Measurements from ENCODE around the gene PROSER3. TPM values are rescaled to one million over a fixed set of nuclear protein-coding genes. Genes with fewer than 3 reads are reported as not detected.

The PROSER3 gene
- total and polyA plus RNA-seq, 2 experiments from 2014 or later, result 21.8 to 28.0 TPM

DNA sequence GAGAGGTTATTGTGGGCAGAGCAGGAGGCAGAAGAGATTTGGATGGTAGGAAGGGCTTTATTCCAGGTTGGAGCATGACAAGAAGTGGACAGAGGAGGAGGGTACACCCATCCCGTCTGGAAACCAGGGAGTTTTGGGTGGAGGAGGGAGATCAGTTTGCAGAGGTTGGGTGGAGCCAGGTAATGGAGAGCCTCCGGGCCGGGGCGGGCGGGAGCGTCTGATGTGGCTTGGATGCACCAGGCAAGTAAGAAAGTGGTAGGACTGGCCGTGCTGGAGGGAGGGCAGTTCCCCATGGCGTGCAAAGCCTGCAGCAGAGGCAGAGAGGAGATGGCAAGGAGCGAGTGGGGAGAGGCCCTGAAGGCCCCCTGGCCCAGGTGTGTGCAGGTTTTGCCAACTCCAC, 26.6 kb upstream of the PROSER3 start (continued):
- TF ChIP-seq STAT1 (IDR thresholded peaks at IDR 0.05; ENCODE audit: unreplicated experiment), result no peak
- no peak for TF ChIP-seq ZNF114 (CRISPR knock-in tag; IDR thresholded peaks at IDR 0.05)
- TF ChIP-seq, protein P1, sequence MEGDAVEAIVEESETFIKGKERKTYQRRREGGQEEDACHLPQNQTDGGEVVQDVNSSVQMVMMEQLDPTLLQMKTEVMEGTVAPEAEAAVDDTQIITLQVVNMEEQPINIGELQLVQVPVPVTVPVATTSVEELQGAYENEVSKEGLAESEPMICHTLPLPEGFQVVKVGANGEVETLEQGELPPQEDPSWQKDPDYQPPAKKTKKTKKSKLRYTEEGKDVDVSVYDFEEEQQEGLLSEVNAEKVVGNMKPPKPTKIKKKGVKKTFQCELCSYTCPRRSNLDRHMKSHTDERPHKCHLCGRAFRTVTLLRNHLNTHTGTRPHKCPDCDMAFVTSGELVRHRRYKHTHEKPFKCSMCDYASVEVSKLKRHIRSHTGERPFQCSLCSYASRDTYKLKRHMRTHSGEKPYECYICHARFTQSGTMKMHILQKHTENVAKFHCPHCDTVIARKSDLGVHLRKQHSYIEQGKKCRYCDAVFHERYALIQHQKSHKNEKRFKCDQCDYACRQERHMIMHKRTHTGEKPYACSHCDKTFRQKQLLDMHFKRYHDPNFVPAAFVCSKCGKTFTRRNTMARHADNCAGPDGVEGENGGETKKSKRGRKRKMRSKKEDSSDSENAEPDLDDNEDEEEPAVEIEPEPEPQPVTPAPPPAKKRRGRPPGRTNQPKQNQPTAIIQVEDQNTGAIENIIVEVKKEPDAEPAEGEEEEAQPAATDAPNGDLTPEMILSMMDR (conservative IDR thresholded peaks at IDR 0.05; ENCODE audit: low read depth in 2 of 2), result no peak
- no peak for TF ChIP-seq ETS1 (IDR thresholded peaks at IDR 0.05)
- TF ChIP-seq NANOG (IDR thresholded peaks at IDR 0.05; ENCODE audit: borderline replicate concordance), result no peak
- no peak for TF ChIP-seq CREB1 (CRISPR knock-in tag; IDR thresholded peaks at IDR 0.05; ENCODE audit: low read depth)
- no peak for TF ChIP-seq POLR2AphosphoS5 (IDR thresholded peaks at IDR 0.05; ENCODE audit: low read depth)

DNA sequence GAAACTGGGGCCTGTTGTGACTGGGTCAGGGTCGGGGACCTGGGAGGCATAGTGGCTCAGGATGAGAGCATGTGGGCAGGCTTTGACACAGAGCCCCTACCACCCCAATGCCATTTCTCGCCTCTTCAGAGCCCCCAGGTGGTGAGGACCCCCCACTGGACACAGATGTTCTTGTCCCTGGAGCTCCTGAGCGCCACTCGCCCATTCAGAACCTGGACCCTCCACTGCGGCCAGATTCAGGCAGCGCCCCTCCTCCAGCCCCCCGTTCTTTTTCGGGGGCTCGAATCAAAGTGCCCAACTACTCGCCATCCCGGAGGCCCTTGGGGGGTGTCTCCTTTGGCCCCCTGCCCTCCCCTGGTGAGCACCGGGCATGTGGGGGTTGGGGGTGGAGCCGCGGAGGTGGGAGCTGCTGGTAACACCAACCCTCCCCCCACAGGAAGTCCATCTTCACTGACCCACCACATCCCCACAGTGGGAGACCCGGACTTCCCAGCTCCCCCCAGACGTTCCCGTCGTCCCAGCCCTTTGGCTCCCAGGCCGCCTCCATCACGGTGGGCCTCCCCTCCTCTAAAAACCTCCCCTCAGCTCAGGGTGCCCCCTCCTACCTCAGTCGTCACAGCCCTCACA, 26.1 kb upstream of the PROSER3 start:
- no peak for DNase-seq (ENCODE audit: low spot score)
- Mint-ChIP-seq H3K27me3 (ENCODE audit: insufficient read depth, low read depth, poor library complexity) (peaks cover 12% of the 10 kb centered on the region), H3K4me1 (no peaks in the 10 kb centered on the region), H3K9me3 (no peaks in the 10 kb centered on the region; the same call in 2 of the 3 replicates), H3K36me3 (ENCODE audit: low read depth) (peaks cover 71% of the 10 kb centered on the region), H3K4me3 (no peak overlapping the region), H3K27ac (no peak overlapping the region)
- Histone ChIP-seq H3K27ac (ENCODE audit: low read depth) (no peak overlapping the region), H3K9me2 (ENCODE audit: insufficient read depth) (no peaks in the 10 kb centered on the region), H3K4me1 (ENCODE audit: insufficient read depth) (no peaks in the 10 kb centered on the region), H3K27me3 (ENCODE audit: insufficient read depth) (no peaks in the 10 kb centered on the region), H3K79me2 (replicated peaks; ENCODE audit: insufficient read depth) (no peaks in the 10 kb centered on the region), H4K20me1 (replicated peaks; ENCODE audit: insufficient read depth) (peaks cover 5% of the 10 kb centered on the region), H3F3A (replicated peaks; ENCODE audit: low read depth) (no peaks in the 10 kb centered on the region), H2AFZ (no peak overlapping the region), H3K36me3 (ENCODE audit: insufficient read depth) (peaks cover 7% of the 10 kb centered on the region; the same call in 1 of the 2 replicates), H3K4me2 (no peak overlapping the region), H3K4me3 (no peak overlapping the region)
- TF ChIP-seq NANOG (IDR thresholded peaks at IDR 0.05; ENCODE audit: borderline replicate concordance) (no peak), POLR2AphosphoS5 (IDR thresholded peaks at IDR 0.05; ENCODE audit: low read depth) (no peak), ZNF331 (CRISPR knock-in tag; IDR thresholded peaks at IDR 0.05; ENCODE audit: low read depth) (no peak), EZH2phosphoT487 (IDR thresholded peaks at IDR 0.05; ENCODE audit: unreplicated experiment) (no peak), ZNF462 (CRISPR knock-in tag; IDR thresholded peaks at IDR 0.05) (no peak), ZNF114 (CRISPR knock-in tag; IDR thresholded peaks at IDR 0.05) (no peak), ETS1 (IDR thresholded peaks at IDR 0.05) (no peak)
- ATAC-seq, result no peak

All from GM23338 (cell line).